GM21786 (cell line): Measurements from ENCODE around the gene SPOCK3.

Experiments
- ATAC-seq: cut with Tn5 transposase; IDR thresholded peaks from one replicate; pipeline ENCODE4 v1.9.1; 2021; ENCODE audit not compliant: unreplicated experiment

SPOCK3 gene

GRCh38 chr4:166687828-166688227, 546.5 kb downstream of the SPOCK3 start:
- no peak for ATAC-seq
